GM18858 (cell line): Measurements from ENCODE around the gene TRAPPC10.
"Not testable (repeated sequence)": the region's sequence is repeated elsewhere in the genome, so short reads cannot be mapped to it uniquely, and the experiment has no call there.

Source experiments
- ATAC-seq: cut with Tn5 transposase; IDR thresholded peaks from one replicate; pipeline ENCODE4 v1.9.1; 2021; ENCODE audit not compliant: unreplicated experiment

The TRAPPC10 gene

DNA sequence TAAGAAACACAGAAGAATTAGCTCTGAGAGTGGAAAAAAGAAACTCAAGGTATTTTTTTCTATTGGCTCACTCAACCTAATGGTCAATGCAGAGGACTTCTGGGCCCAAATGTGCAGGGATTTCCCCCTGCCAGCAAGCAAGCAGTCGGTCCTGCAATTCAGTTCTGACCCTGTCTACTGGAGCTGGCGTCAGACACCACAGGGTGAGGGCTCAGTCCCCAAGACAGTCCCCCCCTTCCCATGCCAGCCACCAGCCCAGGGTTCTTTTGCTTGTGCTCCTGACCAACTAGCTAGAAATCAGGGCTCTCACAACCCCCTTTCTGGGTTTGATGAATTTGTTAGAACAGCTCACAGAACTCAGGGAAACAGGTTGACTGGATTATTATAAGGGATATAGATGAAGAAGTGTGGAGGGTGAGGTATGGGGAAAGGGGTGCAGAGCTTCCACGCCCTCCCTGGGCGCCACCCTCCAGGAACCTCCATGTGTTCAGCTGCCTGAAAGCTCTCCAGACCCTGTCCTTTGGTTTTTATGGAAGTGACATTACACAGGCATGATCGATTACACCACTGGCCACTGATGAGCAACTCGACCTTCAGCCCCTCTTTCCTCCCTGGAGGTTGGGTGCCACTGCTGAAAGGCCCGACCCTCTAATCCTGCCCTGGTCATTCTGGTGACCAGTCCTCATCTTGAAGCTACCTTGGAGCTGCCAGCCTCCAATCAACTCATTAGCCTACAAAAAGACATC lies 72.6 kb downstream of the TRAPPC10 start:
- no peak for ATAC-seq

DNA sequence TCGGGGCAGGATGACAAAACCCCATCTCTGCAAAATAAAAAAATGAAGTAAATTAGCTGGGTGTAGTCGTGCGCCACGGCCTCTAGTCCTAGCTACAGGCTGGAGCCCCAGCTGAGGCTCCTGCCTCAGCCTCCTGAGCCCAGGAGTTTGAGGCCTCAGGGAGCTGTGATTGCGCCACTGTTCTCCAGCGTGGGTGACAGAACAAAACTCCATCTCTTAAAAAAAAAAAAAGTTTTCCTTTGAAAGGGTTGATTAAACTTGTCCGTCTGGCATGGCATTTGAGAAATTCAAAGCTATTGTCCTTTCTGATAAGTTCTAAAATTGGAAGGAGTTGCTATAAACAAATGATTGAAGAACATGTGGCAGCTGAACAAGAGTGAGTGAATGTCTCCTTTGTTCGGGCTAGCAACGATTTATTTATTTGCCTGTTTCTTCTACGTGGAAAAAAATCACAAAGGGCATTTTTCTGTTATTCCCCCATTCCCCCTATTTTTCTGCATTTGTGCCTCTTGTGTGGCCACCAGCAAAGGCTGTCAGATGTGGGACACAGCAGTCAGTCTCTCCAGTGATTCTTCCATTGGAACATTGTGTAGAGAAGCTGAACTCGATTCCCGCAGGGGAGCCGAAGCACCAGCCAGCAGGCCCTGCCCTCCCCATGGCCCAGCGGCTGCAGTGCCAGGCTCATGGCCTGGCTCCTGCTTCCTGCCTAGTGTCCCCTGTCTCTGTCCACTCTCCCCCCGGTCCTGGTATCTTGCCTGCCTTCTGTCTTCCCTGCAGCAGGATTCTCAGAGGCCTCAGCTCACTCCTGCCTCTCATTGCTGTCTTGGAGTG lies 73.6 kb downstream of the TRAPPC10 start:
- no peak for ATAC-seq

DNA sequence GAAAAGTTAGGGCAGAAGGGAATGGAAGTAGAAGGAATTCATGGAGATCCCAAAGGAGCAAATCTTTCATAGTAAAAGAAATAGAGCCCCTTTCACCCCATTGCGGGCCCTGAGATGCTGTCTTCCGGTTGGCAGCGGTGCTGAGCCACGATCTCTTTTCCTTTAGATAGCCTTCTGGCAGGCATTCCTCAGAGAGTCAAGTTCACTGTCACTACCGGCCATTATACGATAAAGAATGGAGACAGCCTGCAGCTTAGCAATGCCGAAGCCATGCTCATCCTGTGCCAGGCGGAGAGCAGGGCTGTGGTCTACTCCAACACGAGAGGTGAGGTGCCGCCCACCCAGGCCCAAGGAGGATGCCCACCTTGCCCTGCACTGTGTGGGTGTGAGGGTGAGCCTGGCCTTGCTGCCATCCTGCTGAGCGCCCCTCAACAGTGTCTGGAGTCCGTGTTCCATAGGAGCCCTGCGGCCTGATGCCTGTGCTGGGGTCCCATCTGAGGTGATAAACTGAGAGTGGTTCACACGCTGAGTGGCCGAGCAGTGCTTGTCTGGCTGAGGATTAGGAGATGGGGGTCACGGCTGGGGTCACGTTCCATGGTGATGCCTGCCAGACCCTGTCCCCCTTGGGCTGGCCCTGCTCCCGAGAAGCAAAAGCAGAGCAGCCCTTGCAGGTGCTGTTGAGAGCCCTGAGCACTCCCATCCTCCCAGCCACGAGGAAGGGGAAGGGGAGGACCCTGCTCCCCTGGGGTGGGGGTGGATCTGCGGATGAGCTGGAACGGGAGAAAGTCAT lies 74.7 kb downstream of the TRAPPC10 start:
- ATAC-seq = no peak

DNA sequence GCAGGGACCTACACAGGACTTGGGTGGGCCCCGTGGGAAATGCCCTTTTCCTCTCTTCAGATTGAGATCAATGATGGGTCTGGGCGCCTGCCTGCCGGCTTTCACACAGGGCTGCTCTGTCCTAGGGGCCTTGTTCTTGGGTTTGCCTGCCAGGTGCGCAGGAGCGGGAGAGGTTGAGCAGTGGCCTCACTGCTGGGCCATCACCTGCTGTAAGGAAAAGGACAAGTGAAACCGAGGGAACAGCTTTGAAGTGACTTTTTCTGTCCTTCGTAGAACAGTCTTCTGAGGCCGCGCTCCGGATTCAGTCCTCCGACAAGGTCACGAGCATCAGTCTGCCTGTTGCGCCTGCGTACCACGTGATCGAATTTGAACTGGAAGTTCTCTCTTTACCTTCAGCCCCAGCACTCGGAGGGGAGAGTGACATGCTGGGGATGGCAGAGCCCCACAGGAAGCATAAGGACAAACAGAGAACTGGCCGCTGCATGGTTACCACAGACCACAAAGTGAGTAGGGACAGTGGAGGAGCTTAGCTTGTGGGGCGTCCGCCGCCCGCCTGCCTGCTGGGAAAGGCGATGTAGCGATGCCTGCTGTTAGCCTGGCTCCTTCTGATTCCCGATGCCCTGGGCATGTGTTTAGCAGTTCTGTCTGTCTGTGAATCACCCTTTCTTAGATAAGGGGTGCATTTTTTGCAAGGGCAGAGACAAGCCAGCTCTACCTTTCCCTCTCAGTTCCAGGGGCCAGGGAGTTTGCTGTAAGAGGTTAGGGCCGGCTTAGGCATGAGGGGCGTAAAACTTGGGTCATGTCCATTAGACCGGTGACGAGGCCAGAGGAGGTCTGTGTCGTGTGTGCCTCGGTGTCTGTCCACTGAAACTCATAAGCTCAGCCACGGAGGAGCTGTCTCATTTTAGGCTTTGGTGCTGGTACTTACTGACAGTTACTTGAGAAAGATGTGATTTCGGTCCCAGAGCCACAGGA lies 75.6 kb downstream of the TRAPPC10 start:
- ATAC-seq = no peak

DNA sequence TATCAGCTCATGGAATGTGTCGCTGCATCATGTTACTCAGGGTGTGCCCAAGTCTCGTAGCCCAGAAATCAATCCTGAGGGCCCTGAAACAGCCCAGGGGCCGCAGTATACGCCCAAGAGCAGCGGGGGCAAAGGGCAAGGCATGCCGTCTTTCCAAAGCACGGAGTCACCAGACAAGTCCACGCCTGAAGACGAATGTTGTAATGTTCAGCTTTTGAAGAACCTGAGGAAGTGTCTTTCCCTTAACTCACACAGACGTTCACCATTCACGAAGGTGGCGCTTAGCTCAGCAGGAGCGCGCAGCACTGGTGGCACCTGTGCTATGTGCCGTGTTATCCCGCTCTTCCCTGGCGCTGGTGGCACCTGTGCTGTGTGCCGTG lies 76.3 kb downstream of the TRAPPC10 start:
- no peak for ATAC-seq

DNA sequence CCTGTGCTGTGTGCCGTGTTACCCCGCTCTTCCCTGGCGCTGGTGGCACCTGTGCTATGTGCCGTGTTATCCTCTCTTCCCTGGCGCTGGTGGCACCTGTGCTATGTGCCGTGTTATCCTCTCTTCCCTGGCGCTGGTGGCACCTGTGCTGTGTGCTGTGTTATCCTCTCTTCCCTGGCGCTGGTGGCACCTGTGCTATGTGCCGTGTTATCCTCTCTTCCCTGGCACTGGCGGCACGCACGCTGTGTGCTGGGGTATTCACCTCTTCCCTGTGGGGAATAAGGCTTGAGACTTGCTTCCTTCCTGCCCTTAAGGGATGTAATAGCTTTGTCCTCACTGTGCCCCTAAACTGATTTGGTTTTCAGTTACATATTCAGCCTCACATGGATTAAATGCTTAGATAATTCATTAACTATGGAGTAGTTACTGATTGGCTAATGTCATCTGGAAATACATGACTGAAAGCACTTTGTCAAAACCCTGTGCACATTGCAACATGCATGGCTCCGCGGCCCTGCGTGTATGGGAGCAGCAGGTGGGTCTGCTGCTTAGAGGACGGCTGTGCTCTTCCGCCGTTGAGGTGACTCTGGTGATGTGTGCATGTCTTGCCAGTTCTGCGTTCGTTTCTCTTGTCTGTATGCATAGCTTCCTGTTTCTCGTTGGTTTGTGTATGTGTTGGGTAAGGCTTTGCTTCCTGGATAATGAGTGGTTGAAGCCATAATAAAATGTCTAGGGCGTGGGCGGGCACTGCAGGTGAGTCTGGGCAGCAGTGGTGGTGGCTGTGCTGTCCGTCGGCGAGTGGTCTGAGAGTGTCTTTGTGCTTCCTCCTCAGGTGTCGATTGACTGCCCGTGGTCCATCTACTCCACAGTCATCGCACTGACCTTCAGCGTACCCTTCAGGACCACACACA lies 77.1 kb downstream of the TRAPPC10 start:
- ATAC-seq = no peak

DNA sequence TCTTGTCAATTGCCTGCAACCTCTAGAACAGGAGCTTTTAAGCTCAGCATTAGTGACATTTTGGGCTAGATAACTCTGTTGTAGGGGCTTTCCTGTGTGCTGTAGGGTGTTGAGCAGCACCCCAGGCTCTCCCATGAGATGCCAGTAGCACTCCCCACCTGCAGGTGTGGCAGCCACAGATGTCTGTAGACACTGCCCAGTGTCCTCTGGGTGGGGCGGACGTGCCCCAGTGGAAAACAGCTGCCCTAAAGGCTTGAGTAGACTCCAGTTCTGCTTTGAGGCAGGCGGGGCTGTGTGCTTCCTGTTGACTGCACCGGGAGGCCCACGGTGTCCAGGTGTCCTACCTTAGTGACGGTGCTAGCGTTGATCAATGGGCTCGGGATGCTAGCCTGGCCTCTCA lies 78.2 kb downstream of the TRAPPC10 start:
- ATAC-seq = no peak

DNA sequence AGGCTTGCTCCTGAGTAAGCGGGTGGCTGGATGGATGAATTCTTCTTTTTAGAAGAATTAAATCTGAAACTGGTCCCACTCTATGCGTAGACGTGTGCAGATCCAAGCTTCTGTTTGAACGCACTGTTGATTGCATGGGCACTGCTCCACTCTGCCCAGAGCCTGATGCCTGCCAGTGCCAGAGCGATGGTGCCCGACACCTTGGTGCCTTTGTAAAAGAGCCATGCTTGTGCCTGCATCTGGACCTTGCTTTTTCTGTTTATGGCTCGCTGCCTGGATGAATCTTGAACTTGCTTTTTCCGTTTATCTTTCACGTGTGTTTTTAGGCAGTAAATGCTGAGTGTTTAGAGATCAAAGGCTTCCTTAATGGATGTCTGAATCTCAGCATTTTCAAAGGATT lies 80.1 kb downstream of the TRAPPC10 start:
- ATAC-seq = no peak

DNA sequence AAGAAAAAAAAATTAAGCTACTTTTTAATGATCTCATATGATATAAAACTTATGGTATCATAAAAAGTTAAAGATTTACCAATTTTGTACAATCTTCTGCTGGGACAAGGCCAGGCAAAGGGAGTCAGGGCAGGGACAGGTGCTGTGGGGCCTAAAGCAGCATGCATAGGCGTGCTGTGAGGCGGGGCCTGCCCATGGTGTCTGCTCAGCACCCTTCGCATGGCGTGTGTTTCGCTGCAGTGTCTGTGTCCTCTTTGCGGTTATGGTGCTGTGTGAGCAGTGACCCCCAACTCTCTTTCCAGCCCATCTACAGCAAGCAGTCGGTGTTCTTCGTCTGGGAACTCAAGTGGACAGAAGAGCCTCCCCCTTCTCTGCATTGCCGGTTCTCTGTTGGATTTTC lies 81.7 kb downstream of the TRAPPC10 start:
- ATAC-seq = no peak

DNA sequence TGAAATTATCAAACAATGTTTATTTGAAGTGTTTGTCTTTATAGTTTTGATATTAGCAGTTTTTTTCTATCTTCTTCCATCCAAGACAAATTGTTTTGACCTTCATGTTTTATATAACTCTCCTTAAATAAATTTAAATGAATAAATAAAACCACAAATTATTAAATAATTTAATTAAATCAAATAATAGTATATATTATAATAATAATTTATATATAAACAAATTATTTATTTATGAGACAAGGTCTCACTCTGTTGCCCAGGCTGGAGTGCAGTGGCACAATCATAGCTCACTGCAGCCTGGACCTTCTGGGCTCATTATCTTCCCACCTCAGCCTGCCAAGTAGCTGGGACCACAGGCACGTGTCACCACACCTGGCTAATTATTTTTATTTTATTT lies 82.7 kb downstream of the TRAPPC10 start:
- no peak for ATAC-seq

DNA sequence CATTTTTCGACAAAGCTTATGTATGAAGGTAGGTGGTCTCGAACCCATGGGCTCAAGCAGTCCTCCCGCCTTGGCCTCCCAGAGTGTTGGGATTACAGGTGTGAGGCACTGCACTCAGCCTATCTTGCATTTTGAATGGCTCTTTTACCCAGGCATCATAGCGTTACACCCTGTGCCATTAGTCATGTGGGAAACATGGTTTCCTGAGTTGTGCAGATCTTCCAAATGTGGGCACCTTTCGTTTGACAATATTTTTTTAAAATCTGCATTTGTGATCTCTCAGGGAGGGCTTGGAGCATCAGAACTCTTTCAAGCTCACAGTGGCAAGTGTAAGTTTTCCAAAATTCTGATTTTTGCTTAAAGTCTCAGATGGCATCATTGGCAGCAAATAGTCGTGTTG lies 86.4 kb downstream of the TRAPPC10 start:
- not testable (repeated sequence) for ATAC-seq

DNA sequence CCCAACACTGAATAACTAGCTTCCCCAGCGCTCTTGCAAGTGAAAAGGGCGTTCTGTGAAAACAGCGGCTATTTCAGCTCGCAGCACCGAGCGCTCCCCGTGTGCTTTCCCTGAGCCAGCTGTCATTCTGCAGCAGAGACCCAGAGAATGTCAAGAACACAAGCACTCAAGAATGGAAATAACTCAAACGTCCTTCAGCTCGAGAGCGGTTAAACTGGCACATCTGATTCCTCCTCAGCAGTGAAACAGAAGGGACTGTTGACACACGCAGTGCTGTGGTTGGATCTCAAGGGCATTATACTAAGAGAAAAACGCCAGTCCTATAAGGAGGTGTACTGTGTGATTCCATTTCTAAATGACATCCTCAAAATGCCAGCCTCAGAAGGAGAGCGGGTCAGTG lies 86.9 kb downstream of the TRAPPC10 start:
- not testable (repeated sequence) for ATAC-seq

DNA sequence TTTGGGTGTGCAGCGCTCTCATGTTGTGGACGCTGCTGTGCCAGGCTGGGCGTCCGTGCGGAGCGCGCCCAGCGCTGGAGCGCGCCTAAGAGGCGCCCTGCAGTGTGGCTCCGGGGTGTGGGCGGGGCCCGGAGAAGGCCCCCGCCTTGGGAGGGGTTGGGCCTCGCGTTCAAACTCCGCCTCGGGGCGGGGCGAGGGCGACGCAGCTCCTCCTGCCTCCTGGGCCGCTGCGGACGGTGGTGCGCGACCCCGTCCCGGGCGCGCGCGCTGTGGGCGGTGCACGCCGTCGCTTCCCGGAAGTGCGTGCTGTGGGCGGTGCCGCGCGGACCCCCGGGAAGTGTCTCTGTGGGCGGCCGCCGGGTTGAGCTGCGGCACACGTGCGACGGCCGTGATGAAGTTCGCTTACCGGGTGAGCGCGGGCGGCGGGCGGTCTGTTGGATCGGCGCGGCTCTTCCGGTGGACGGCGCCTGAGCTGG lies 95.0 kb downstream of the TRAPPC10 start, which contains the start of gene PWP2:
PWP2 (plus strand) TSS at position 374 of the 476 bp plus-strand sequence; CDS start at position 392, 18 bp downstream.
- not testable (repeated sequence) for ATAC-seq

DNA sequence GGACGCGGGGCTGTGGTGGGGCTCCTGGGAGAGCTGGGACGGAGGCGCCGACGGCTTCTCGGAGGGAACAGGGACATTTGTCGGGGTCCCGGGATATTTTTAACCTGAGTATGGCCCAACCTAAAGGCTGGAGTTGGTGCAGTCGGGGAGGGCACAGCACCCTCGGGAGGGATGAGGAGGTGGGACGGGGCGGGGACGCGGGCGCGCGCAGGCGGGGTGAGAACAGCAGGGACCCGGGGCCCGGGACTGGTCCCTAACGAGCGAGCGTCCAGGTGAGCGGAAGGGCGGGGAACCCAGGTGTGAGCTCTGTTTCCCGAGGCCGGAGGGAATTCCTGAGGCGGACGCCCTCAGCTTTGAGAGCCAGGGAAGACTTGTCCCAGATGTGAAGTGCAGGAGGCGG lies 95.5 kb downstream of the TRAPPC10 start:
- ATAC-seq = not testable (repeated sequence)

DNA sequence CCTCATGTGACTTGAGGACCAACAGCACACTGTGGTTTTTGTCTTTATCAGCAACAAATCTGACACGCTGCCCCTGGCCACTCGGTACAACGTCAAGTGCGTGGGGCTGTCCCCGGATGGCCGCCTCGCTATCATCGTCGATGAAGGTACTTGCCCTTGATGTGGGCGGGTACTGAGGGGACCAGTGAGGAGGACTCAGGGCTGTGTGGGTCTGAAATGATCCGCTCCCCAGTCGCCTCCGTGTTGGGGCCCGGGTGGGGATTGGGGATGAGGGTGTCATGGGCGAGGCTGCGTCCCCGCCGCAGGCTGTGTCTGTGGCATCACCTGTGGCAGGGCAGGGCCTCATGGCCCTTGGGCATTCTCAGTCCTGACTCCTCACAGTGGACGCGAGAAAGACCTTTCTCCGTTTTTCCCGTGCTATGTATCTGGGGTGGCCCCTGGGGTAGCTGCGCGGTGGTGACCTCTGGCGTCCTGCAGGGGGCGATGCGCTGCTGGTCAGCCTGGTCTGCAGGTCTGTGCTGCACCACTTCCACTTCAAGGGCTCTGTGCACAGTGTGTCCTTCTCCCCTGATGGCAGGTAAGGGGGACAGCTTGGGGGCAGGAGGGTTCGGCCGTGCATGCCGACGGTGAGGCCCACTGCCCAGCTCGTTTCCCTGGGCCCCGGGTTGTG lies 101.7 kb downstream of the TRAPPC10 start:
- not testable (repeated sequence) for ATAC-seq

DNA sequence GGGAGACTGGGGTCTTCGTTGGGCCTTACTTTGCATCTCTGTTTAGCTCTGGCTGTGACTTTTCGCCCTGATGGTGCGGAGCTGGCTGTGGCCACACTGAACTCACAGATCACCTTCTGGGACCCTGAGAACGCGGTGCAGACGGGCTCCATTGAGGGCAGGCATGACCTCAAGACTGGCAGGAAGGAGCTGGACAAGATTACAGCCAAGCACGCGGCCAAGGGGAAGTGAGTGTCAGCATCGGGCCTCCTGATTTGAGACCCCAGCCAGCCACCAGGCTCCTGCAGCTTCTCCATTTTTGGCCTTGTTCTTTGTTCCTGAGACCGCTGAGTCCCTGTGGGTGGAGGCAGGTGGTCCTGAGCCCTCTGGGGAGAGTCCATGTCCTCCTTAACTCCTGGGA lies 110.0 kb downstream of the TRAPPC10 start:
- not testable (repeated sequence) for ATAC-seq

DNA sequence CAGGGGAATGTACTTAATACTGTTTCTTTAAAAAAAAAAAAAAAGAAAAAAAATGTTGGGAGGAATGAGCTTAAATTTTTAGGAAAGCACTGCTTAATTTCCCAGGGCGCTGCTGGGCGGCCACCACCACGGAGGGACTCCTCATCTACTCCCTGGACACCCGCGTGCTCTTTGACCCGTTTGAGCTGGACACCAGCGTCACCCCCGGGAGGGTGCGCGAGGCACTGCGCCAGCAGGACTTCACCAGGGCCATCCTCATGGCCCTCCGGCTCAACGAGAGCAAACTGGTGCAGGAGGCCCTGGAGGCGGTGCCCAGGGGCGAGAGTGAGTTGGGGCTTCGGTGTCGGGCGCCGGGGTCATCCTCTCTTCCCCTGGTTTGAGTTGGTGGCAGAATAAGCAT lies 115.7 kb downstream of the TRAPPC10 start:
- not testable (repeated sequence) for ATAC-seq

DNA sequence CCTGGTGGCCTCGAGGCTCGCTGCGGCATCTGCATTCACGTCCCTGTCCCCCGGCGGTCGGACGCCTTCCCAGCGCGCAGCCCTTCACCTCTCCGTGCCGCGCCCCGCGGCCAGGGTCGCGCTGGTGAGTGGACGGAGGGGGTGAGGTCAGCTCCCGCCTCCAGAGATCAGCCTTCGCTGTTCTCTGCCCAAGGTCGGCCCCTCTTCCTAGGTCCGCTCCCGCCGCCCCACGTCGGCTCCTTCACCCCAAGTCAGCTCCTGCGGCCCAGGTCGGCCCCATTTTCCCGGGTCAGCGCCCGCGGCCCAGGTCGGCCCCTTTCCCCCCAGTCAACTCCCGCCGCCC lies 121.6 kb downstream of the TRAPPC10 start:
- not testable (repeated sequence) for ATAC-seq

DNA sequence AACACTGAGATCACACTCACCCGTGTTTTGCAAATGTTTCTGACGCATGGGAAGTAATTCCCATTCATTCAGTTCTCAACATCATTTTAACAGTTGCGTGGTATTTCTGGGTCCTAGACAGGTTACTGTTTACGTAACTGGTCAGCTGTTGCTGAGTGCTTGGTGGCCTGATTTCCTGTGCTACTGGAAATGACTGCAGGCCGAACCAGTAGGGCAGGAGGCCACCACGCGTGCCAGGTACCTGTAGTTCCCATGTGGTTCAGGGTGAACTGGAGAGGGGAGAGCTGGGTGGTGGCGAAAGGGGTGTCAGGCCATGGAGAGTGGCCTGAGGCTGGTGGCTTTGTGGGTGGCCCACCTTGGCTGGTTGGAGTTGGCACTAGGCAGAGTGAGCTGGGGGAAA lies 122.6 kb downstream of the TRAPPC10 start:
- not testable (repeated sequence) for ATAC-seq
